Measurements from ENCODE around the gene ERBB2.
A peak's percentile ranks its signal among the peaks of the same experiment; 100 is the strongest.

Gene ERBB2

DNA sequence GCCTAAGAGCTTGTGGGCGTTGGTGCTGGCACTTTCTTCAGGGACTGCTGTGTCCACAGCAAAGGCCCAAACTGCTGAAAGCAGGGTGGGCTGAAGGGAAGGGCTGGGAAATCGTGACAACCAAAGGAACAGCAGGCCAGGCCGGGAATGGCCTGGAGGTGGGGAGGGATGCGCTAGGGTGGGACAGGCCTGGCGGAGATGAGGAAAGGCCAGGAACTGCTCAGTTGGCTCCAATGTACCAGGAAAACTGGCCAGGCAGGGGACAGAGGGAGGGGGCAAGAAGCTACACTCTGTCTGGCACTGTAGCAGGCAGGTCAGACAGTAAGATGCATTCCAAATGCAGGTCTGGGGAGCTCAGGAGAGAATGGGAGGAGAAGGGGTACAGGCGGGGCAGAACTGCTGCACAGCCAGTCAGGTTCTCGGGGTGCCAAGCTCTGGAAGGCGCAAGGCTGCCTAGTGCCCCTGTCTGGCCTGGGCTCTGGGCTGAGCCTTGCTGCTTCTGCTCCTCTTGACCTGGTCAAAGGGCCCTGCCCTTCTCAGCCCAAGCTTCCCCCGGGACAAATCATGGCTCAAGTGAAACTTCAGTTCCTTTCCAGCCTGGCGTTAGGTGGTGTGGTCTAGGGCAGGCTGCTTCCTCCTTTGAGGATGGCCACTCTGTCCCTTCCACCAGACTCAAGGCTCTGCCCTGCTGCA lies 24.3 kb upstream of the ERBB2 start:
- no peaks in the 10 kb centered on the region for H3K27me3 ChIP-seq (replicated peaks; ENCODE audit: control insufficient read depth, insufficient read depth, low read length)
- H3K4me3 ChIP-seq (replicated peaks; ENCODE audit: low read depth, low read length) = no peak overlapping the region
- TF ChIP-seq, protein P1, sequence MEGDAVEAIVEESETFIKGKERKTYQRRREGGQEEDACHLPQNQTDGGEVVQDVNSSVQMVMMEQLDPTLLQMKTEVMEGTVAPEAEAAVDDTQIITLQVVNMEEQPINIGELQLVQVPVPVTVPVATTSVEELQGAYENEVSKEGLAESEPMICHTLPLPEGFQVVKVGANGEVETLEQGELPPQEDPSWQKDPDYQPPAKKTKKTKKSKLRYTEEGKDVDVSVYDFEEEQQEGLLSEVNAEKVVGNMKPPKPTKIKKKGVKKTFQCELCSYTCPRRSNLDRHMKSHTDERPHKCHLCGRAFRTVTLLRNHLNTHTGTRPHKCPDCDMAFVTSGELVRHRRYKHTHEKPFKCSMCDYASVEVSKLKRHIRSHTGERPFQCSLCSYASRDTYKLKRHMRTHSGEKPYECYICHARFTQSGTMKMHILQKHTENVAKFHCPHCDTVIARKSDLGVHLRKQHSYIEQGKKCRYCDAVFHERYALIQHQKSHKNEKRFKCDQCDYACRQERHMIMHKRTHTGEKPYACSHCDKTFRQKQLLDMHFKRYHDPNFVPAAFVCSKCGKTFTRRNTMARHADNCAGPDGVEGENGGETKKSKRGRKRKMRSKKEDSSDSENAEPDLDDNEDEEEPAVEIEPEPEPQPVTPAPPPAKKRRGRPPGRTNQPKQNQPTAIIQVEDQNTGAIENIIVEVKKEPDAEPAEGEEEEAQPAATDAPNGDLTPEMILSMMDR (IDR thresholded peaks at IDR 0.05; ENCODE audit: insufficient read depth, low read length, poor library complexity, severe bottlenecking) = no peak
- H3K36me3 ChIP-seq (ENCODE audit: control insufficient read depth, insufficient read depth, low read length) = no peaks in the 10 kb centered on the region
- no peak for DNase-seq (ENCODE audit: extremely low read depth, insufficient read length)

- TF ChIP-seq, protein P1 (IDR thresholded peaks at IDR 0.05; ENCODE audit: insufficient read depth, low read length, poor library complexity, severe bottlenecking) = no peak
- no peak overlapping the region for H3K4me3 ChIP-seq (replicated peaks; ENCODE audit: low read depth, low read length)
- DNase-seq (ENCODE audit: extremely low read depth, insufficient read length) = peak; percentile 44
Observed at GRCh38 chr17:39676198-39676819, 23.6 kb upstream of the ERBB2 start.

DNA sequence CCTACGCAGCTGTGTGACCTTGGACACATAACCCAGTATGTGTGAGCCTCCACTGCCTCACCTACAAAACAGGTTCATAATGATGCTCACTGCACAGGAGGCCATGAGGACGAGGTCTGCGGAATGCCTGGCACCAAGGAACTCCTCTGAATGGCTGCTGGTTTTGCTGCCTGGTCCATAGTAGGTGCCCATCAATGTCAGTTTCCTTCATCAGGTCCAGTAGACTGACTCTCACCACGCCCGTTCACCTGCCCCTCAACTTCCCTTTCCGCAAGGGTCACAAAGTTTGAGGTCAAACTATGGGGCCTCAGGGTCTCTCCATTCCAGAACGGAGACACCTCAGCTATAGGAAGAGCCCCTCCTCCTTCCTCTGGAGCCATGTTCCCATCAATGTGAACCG lies 22.8 kb upstream of the ERBB2 start:
- Histone ChIP-seq H3K4me3 (replicated peaks; ENCODE audit: low read depth, low read length) (no peak overlapping the region), H3K36me3 (ENCODE audit: control insufficient read depth, insufficient read depth, low read length) (no peaks in the 10 kb centered on the region), H3K27me3 (replicated peaks; ENCODE audit: control insufficient read depth, insufficient read depth, low read length) (no peaks in the 10 kb centered on the region)
- TF ChIP-seq, protein P1 (IDR thresholded peaks at IDR 0.05; ENCODE audit: insufficient read depth, low read length, poor library complexity, severe bottlenecking) = no peak
- no peak for DNase-seq (ENCODE audit: extremely low read depth, insufficient read length)

More at GRCh38 chr17:39676198-39676819, 23.6 kb upstream of the ERBB2 start:
- Histone ChIP-seq H3K27me3 (replicated peaks; ENCODE audit: control insufficient read depth, insufficient read depth, low read length) (no peaks in the 10 kb centered on the region), H3K36me3 (ENCODE audit: control insufficient read depth, insufficient read depth, low read length) (no peaks in the 10 kb centered on the region)

DNA sequence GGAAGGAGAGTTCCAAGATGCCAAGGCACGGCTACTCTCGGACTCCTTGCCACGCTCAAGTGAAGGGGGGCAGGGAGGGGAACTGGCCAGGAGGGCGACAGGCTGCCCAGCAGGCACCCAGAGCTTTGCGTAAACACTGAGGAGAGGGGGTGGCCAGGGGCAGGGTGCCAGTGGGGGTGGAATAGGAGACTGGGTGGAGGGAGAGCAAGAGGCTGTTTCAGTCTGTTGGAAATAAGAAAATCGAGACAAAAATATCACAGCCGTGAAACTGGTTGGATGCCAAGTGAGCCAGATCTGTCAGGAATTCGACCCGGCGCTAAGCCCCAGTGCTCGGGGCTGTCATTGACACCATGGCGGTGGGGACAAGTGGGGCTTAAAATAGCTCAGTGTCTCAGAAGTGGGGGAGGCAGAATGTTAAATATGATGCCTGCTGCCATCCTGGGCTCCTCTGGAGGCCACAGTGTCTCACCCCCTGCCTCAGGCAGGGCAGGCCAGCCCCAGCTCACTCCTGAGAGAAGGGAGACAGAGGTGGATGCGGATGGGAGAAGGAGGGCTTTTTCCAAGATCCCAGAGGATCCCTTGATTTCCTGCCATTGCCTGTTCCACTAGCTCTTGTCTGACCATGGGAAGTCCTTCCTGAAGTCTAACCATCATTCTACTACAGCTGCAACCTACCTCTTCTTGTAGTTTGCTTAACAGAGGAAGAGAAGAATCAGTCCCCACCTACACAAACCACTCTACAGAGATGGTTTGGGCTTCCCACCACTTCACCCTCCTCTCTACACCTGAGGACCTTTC lies 22.1 kb upstream of the ERBB2 start:
- Histone ChIP-seq H3K36me3 (ENCODE audit: control insufficient read depth, insufficient read depth, low read length) (no peaks in the 10 kb centered on the region), H3K27me3 (replicated peaks; ENCODE audit: control insufficient read depth, insufficient read depth, low read length) (no peaks in the 10 kb centered on the region), H3K4me3 (replicated peaks; ENCODE audit: low read depth, low read length) (no peak overlapping the region)
- DNase-seq (ENCODE audit: extremely low read depth, insufficient read length) = no peak
- TF ChIP-seq, protein P1 (IDR thresholded peaks at IDR 0.05; ENCODE audit: insufficient read depth, low read length, poor library complexity, severe bottlenecking) = no peak

GRCh38 chr17:39678340-39679116 lies 21.3 kb upstream of the ERBB2 start:
- no peaks in the 10 kb centered on the region for H3K27me3 ChIP-seq (replicated peaks; ENCODE audit: control insufficient read depth, insufficient read depth, low read length)
- TF ChIP-seq, protein P1 (IDR thresholded peaks at IDR 0.05; ENCODE audit: insufficient read depth, low read length, poor library complexity, severe bottlenecking) = no peak
- H3K4me3 ChIP-seq (replicated peaks; ENCODE audit: low read depth, low read length) = no peak overlapping the region
- DNase-seq (ENCODE audit: extremely low read depth, insufficient read length) = no peak
- H3K36me3 ChIP-seq (ENCODE audit: control insufficient read depth, insufficient read depth, low read length) = no peaks in the 10 kb centered on the region

Measured in GM06990 (cell line).